Osteoblast (primary cell): ENCODE results near the gene RNU2-63P. TPM values are rescaled to one million over a fixed set of nuclear protein-coding genes. Genes with fewer than 3 reads are reported as not detected.
A peak's percentile ranks its signal among the peaks of the same experiment; 100 is the strongest.
"Not testable (repeated sequence)": the region's sequence is repeated elsewhere in the genome, so short reads cannot be mapped to it uniquely, and the experiment has no call there.

Experiments
- DNase-seq: peaks from one replicate; pipeline ENCODE4 v3.0.0; 2011; ENCODE audit warnings: low spot score, mixed read lengths; ENCODE audit not compliant: insufficient read length; ENCODE audit errors: missing footprints
- H2AFZ ChIP-seq: 2 replicates; pipeline ENCODE4 v1.6.0; 2011; ENCODE audit warnings: mild to moderate bottlenecking, low read length
- H3K27ac ChIP-seq: 2 replicates; pipeline ENCODE4 v1.5.1; 2011; ENCODE audit warnings: mild to moderate bottlenecking, low read depth, low read length, moderate library complexity
- H3K27me3 ChIP-seq: 2 replicates; pipeline ENCODE4 v1.6.0; 2012; ENCODE audit warnings: mild to moderate bottlenecking, control low read depth, inconsistent platforms, low read length, moderate library complexity; ENCODE audit not compliant: insufficient read depth
- H3K36me3 ChIP-seq: 2 replicates; pipeline ENCODE4 v1.5.1; 2011; ENCODE audit warnings: mild to moderate bottlenecking, low read length, control low read depth, moderate library complexity; ENCODE audit not compliant: insufficient read depth
- H3K4me1 ChIP-seq: 2 replicates; pipeline ENCODE4 v1.5.1; 2011; ENCODE audit warnings: mild to moderate bottlenecking, low read length, control low read depth, moderate library complexity; ENCODE audit not compliant: insufficient read depth
- H3K4me2 ChIP-seq: 2 replicates; pipeline ENCODE4 v1.6.0; 2011; ENCODE audit warnings: mild to moderate bottlenecking, low read length; ENCODE audit not compliant: insufficient read depth
- H3K4me3 ChIP-seq: fragments of 200-600 bp; sonication (generic); 3 replicates; pipeline ENCODE4 v1.5.1; 2012; ENCODE audit warnings: mild to moderate bottlenecking, low read length, inconsistent platforms; ENCODE audit not compliant: insufficient read depth
- H3K79me2 ChIP-seq: 2 replicates; pipeline ENCODE4 v1.6.0; 2012; ENCODE audit warnings: mild to moderate bottlenecking, low read length, control low read depth, inconsistent platforms; ENCODE audit not compliant: insufficient read depth
- H3K9me3 ChIP-seq: 2 replicates; pipeline ENCODE4 v1.5.1; 2011; ENCODE audit warnings: low read depth, low read length, control low read depth
- H4K20me1 ChIP-seq: 2 replicates; pipeline ENCODE4 v1.6.0; 2012; ENCODE audit warnings: mild to moderate bottlenecking, low read length, control low read depth; ENCODE audit not compliant: insufficient read depth
- CTCF ChIP-seq: IDR thresholded peaks from 2 replicates; pipeline ENCODE4 v1.5.1; 2011; ENCODE audit warnings: mild to moderate bottlenecking, low read depth, low read length, moderate library complexity; ENCODE audit errors: extremely low read depth
- total RNA-seq: library from RNA; depleted of rRNA; stranded (reverse); fragments of >200 nt; gene quantifications from 2 replicates; pipeline ENCODE4 v1.2.3, GENCODE V29; 2012

RNU2-63P gene
- total RNA-seq, 1 donor, result not detected

GRCh38 chr2:88019985-88020384 lies 3.6 kb upstream of the RNU2-63P start:
- Histone ChIP-seq H3K27me3 (no peaks in the 10 kb centered on the region), H3K4me1 (no peaks in the 10 kb centered on the region), H3K36me3 (no peaks in the 10 kb centered on the region), H3K4me3 (no peak overlapping the region), H2AFZ (no peak overlapping the region), H3K79me2 (no peaks in the 10 kb centered on the region), H3K9me3 (no peaks in the 10 kb centered on the region), H3K4me2 (no peak overlapping the region), H3K27ac (no peak overlapping the region), H4K20me1 (no peaks in the 10 kb centered on the region)
- TF ChIP-seq CTCF, result no peak
- no peak for DNase-seq

GRCh38 chr2:88018909-88019308 lies 2.6 kb upstream of the RNU2-63P start:
- Histone ChIP-seq H3K27ac (no peak overlapping the region), H3K27me3 (no peaks in the 10 kb centered on the region), H3K36me3 (no peaks in the 10 kb centered on the region), H3K4me3 (no peak overlapping the region), H3K79me2 (no peaks in the 10 kb centered on the region), H2AFZ (no peak overlapping the region), H4K20me1 (no peaks in the 10 kb centered on the region), H3K4me1 (no peaks in the 10 kb centered on the region), H3K4me2 (no peak overlapping the region), H3K9me3 (no peaks in the 10 kb centered on the region)
- no peak for DNase-seq
- TF ChIP-seq CTCF, result no peak

GRCh38 chr2:88018077-88018805 lies 1.9 kb upstream of the RNU2-63P start:
- not testable (repeated sequence) for H3K27me3 ChIP-seq, H3K4me2 ChIP-seq, H2AFZ ChIP-seq, H3K27ac ChIP-seq, H3K4me3 ChIP-seq, H3K79me2 ChIP-seq, H3K36me3 ChIP-seq, DNase-seq, H3K4me1 ChIP-seq, H4K20me1 ChIP-seq, H3K9me3 ChIP-seq

GRCh38 chr2:88017780-88018038 lies 1.4 kb upstream of the RNU2-63P start:
- not testable (repeated sequence) for H3K36me3 ChIP-seq, H3K27me3 ChIP-seq, DNase-seq, H4K20me1 ChIP-seq, H2AFZ ChIP-seq, H3K9me3 ChIP-seq, H3K4me2 ChIP-seq, H3K27ac ChIP-seq, H3K4me1 ChIP-seq, H3K79me2 ChIP-seq, H3K4me3 ChIP-seq

DNA sequence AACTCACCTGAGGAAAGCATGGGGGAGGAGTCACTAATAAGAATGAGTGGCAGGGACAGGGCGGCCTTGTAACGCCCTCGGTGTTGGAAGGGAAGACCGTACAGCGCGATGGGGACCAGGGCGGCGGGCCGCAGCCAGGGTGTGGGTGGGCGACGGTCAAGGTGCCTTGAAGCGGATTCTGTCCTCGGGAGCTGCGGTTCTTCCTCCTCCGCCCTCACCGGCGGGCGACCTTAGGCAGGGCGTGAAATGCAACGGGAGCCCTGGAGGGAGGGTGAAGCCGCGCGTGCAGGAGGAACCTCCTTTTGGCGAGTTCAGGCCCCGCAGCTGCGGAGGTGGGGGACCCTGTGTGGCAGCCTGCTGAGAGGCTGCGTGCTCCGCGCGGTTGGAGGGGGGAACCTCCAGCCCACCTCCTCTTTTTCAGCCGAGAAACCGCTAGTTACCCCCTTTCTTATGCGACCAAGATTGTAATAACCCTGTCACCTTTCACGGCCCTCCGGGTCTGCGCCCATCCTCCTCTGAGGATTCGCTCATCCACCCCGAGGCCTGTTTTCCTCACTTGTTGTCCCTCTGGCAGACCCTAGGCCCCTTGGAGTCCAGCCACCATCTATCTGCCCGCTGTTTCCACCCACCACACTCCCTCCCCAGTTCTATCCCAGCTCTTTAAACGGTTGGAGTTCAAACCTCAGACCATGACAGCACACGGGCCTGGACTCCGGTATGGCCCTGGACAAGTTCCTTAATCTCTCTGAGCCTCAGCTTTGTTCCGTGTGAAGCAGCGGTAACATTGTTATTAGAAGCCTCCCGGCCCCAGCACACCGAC lies 823 bp upstream of the RNU2-63P start:
- no peak for DNase-seq
- H3K79me2 ChIP-seq, result no peaks in the 10 kb centered on the region
- no peak for TF ChIP-seq CTCF

More for the DNA sequence above, 823 bp upstream of the RNU2-63P start:
- peak overlapping the region; percentile 97 for H3K27ac ChIP-seq
- no peaks in the 10 kb centered on the region for H3K27me3 ChIP-seq
- H3K4me1 ChIP-seq, result no peaks in the 10 kb centered on the region
- peak overlapping the region; percentile 77 for H3K4me3 ChIP-seq
- peak overlapping the region; percentile 96 for H3K4me2 ChIP-seq
- H3K36me3 ChIP-seq, result no peaks in the 10 kb centered on the region
- H4K20me1 ChIP-seq, result no peaks in the 10 kb centered on the region
- H3K9me3 ChIP-seq, result no peaks in the 10 kb centered on the region
- H2AFZ ChIP-seq, result peak overlapping the region; percentile 92
